Measurements from ENCODE around the gene GCAT. TPM values are rescaled to one million over a fixed set of nuclear protein-coding genes. Genes with fewer than 3 reads are reported as not detected.

GCAT gene
- total RNA-seq, 1 experiment from 2014 or later, result 32.8 TPM

DNA sequence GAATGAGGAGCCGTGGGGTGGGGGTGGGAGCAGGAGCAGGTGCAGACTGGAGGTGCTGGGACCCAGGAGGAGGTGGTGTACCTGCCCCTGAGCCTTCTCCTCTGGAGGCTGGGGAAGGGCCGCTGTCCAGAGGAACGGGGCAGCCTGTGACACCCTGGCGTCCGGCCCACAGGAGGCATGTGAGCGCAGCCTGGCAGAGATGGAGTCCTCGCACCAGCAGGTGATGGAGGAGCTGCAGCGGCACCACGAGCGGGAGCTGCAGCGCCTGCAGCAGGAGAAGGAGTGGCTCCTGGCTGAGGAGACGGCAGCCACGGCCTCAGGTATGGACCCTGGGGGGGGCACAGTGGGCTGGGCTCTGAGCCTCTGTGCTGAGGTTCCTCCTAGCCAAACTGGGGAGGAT lies 42.2 kb upstream of the GCAT start:
- CTCF ChIA-PET, result interaction anchor here (0.6 kb wide), 1 partner anchor 27 kb away, joined by 3 read pairs; no protein-coding TSS in a partner anchor
- H3K36me3 Mint-ChIP-seq (ENCODE audit: insufficient read depth, unreplicated experiment), result peaks cover 41% of the 10 kb centered on the region
- peaks cover 7% of the 10 kb centered on the region for H3K4me1 Mint-ChIP-seq (ENCODE audit: insufficient read depth, unreplicated experiment)
- no peak overlapping the region for H3K4me3 Mint-ChIP-seq (ENCODE audit: unreplicated experiment)
- BruUV-seq (replicated peaks), result no TSS peak
- no peaks in the 10 kb centered on the region for H3K9me3 Mint-ChIP-seq (ENCODE audit: unreplicated experiment)
- H3K27me3 Mint-ChIP-seq (ENCODE audit: insufficient read depth, unreplicated experiment), result no peaks in the 10 kb centered on the region
- no peak for DNase-seq (ENCODE audit: unreplicated experiment)
- POLR2A ChIA-PET, result interaction anchor here (0.7 to 3.6 kb wide), 3 partner anchors 11 to 138 kb away, joined by 3 to 16 read pairs (median 4); no protein-coding TSS in a partner anchor
- no peak overlapping the region for H3K27ac Mint-ChIP-seq (ENCODE audit: low read depth, unreplicated experiment)
- intact Hi-C loops (cut with micrococcal nuclease), result no loop called here
- TF ChIP-seq CTCF (IDR thresholded peaks at IDR 0.05; ENCODE audit: unreplicated experiment), result no peak

- POLR2A ChIA-PET, result no interaction called here
- no peak for DNase-seq (ENCODE audit: unreplicated experiment)
- Mint-ChIP-seq H3K4me3 (ENCODE audit: unreplicated experiment) (no peak overlapping the region), H3K36me3 (ENCODE audit: insufficient read depth, unreplicated experiment) (peaks cover 41% of the 10 kb centered on the region), H3K27me3 (ENCODE audit: insufficient read depth, unreplicated experiment) (no peaks in the 10 kb centered on the region), H3K4me1 (ENCODE audit: insufficient read depth, unreplicated experiment) (peaks cover 6% of the 10 kb centered on the region), H3K27ac (ENCODE audit: low read depth, unreplicated experiment) (no peak overlapping the region), H3K9me3 (ENCODE audit: unreplicated experiment) (no peaks in the 10 kb centered on the region)
- no peak for TF ChIP-seq CTCF (IDR thresholded peaks at IDR 0.05; ENCODE audit: unreplicated experiment)
- no TSS peak for BruUV-seq (replicated peaks)
- intact Hi-C loops (cut with micrococcal nuclease), result no loop called here
- CTCF ChIA-PET, result interaction anchor here (0.6 kb wide), 1 partner anchor 26 kb away, joined by 3 read pairs; no protein-coding TSS in a partner anchor
Observed at GRCh38 chr22:37765953-37766576, 41.7 kb upstream of the GCAT start.

- Mint-ChIP-seq H3K27me3 (ENCODE audit: insufficient read depth, unreplicated experiment) (no peaks in the 10 kb centered on the region), H3K9me3 (ENCODE audit: unreplicated experiment) (no peaks in the 10 kb centered on the region), H3K4me3 (ENCODE audit: unreplicated experiment) (no peak overlapping the region), H3K4me1 (ENCODE audit: insufficient read depth, unreplicated experiment) (no peaks in the 10 kb centered on the region), H3K36me3 (ENCODE audit: insufficient read depth, unreplicated experiment) (peaks cover 42% of the 10 kb centered on the region), H3K27ac (ENCODE audit: low read depth, unreplicated experiment) (no peak overlapping the region)
- no peak for DNase-seq (ENCODE audit: unreplicated experiment)
- BruUV-seq (replicated peaks), result no TSS peak
- TF ChIP-seq CTCF (IDR thresholded peaks at IDR 0.05; ENCODE audit: unreplicated experiment), result no peak
- intact Hi-C loops (cut with micrococcal nuclease), result no loop called here
- POLR2A ChIA-PET, result interaction anchor here (0.9 to 3.4 kb wide), 4 partner anchors 8 to 19 kb away, joined by 4 to 19 read pairs (median 7); no protein-coding TSS in a partner anchor
- CTCF ChIA-PET, result interaction anchor here (1.8 kb wide), 1 partner anchor 125 kb away, joined by 5 read pairs; no protein-coding TSS in a partner anchor
Observed at GRCh38 chr22:37768273-37768672, 39.5 kb upstream of the GCAT start.

DNA sequence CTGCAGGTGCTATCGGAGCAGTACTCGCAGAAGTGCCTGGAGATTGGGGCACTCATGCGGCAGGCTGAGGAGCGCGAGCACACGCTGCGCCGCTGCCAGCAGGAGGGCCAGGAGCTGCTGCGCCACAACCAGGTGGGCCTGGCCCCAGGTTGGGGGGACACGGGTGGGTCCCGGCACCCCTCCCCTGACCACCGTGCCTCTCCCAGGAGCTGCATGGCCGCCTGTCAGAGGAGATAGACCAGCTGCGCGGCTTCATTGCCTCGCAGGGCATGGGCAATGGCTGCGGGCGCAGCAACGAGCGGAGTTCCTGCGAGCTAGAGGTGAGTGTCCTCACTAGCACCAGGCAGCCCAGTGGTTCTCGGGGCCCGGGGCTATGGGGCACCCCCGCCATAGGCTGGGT lies 38.7 kb upstream of the GCAT start:
- Mint-ChIP-seq H3K4me3 (ENCODE audit: unreplicated experiment) (no peak overlapping the region), H3K36me3 (ENCODE audit: insufficient read depth, unreplicated experiment) (peaks cover 44% of the 10 kb centered on the region), H3K4me1 (ENCODE audit: insufficient read depth, unreplicated experiment) (no peaks in the 10 kb centered on the region), H3K27me3 (ENCODE audit: insufficient read depth, unreplicated experiment) (no peaks in the 10 kb centered on the region), H3K27ac (ENCODE audit: low read depth, unreplicated experiment) (no peak overlapping the region), H3K9me3 (ENCODE audit: unreplicated experiment) (no peaks in the 10 kb centered on the region)
- CTCF ChIA-PET, result interaction anchor here (0.6 to 1.8 kb wide), 2 partner anchors 23 to 125 kb away, joined by 3 to 5 read pairs; no protein-coding TSS in a partner anchor
- BruUV-seq (replicated peaks), result no TSS peak
- DNase-seq (ENCODE audit: unreplicated experiment), result no peak
- no peak for TF ChIP-seq CTCF (IDR thresholded peaks at IDR 0.05; ENCODE audit: unreplicated experiment)
- intact Hi-C loops (cut with micrococcal nuclease), result no loop called here
- POLR2A ChIA-PET, result interaction anchor here (1.3 to 3.4 kb wide), 3 partner anchors 15 to 24 kb away, joined by 3 to 19 read pairs (median 4); no protein-coding TSS in a partner anchor
